Testis (tissue), 2 donors: Measurements from ENCODE around the gene MICB.

Experiments
- CTCF ChIP-seq, 3 experiments: fragments of 450-650 bp in 2 of 3; fragments of 200-600 bp in 1 of 3; sonication (generic) in 1 of 3; IDR thresholded peaks; one replicate each; pipeline ENCODE4 v1.5.1; 2016 to 2019; ENCODE audit warnings: antibody characterized with exemption in 3 of 3, mild to moderate bottlenecking in 2 of 3, moderate library complexity in 1 of 3
- POLR2A ChIP-seq: fragments of 450-650 bp; IDR thresholded peaks from one replicate; pipeline ENCODE4 v1.6.1; 2017; ENCODE audit warnings: antibody characterized with exemption, mild to moderate bottlenecking, moderate library complexity

GRCh38 chr6:31450751-31451150, 47.2 kb upstream of the MICB start:
- TF ChIP-seq CTCF (IDR thresholded peaks at IDR 0.05) = no peak
- no peak for TF ChIP-seq POLR2A
